HG02884 (cell line): Measurements from ENCODE around the gene EXOC3.
"Not testable (repeated sequence)": the region's sequence is repeated elsewhere in the genome, so short reads cannot be mapped to it uniquely, and the experiment has no call there.

Experiments
- ATAC-seq: cut with Tn5 transposase; IDR thresholded peaks from one replicate; pipeline ENCODE4 v1.9.1; 2021; ENCODE audit warnings: mild to moderate bottlenecking, moderate library complexity; ENCODE audit not compliant: unreplicated experiment

The EXOC3 gene

GRCh38 chr5:442335-443238 lies at the start of gene EXOC3:
Gene EXOC3, plus strand, starts transcription at chr5:443176. Its CDS starts 3,030 bp downstream, at chr5:446206.
- peak; percentile 81 for ATAC-seq

- ATAC-seq: no peak
Observed at GRCh38 chr5:393846-394275, 49.1 kb upstream of the EXOC3 start.

DNA sequence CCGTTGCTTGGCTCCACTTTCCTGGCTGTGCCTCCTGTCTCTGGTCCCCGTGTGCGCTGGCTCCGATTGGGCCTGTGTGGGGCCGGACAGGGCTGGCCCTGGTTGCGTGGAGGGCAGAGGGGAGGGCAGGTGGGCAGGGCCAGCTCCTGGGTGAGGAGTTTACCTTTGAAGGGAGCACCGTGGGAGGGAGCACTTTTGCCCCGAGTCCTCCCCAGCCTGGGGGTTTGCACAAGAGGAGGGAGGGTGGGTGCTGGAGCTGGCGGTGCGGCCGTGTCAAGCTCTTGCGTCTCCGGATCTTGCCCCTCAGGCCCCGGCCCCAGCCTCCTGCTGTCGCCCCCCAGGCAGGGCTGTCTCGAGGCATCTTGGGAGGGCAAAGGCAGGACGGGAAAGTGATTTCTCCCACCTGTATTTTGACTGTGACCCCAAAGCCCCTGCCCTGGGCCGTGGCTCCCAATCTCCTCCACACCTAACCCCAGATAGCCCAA lies 48.3 kb upstream of the EXOC3 start:
- no peak for ATAC-seq

DNA sequence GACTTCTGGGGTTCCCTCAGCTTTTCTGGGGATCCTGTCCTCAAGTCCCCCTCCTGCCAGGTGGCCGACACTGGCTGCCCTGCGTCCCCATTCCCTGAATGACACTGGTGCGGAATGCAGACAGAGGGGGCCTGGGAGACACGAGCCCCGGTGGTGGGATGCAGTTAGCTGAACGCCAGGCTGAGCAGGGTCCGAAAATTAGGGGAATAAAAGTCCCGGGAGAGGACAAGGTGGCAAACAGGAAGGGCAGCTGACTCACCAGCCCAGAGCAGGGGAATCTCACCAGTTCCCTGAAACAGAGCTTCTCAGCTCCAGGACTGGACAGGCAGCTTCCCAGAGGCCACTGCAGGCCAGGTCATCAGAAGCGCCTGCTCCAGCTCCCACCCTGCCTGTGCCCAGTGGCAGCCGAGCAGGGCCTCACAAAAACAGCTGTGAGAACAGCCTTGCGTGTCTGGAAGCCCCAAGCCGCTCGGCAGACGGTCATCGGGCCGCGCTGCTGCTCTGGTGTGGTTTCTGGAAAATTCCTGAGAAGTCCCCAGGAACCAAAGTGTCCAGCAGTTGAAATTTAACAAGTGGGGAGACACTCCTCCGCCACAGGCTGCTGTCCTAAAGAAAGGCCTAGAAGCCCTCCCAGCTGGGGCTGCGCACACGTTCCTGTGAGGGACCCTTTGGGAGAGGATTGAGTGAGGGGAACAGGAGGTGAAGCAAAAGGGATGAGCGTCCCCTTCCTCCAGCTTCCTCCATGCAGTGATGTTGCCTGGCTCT lies 47.6 kb upstream of the EXOC3 start:
- ATAC-seq: no peak

DNA sequence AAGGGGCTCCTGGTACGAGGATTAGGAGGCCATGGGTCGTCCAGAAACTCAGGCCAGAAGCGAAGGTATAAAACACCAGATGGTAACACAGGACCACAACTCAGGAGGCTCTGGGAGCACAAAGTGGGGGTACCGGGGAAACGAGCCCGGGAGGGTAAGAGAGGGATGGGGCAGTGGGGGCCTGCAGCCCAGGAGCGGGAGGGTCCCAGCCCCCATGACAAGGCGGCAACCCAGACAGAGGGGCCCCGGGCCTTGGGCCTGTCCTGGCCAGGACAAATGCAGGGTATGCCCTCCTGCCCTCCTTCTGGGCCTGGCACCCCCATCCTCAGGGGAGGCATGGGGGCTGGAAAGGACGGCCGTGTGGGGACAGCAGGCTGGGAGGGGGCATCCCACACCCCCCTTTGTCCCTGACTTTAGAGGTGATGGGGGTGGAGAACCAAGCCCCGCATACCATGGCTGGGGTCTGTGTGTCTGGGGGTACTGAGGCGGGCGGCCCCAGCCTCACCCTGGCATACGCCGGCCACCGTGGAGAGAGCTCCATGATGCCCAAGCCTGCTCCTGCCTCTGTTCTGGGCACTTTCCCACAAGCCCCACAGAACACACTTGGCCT lies 47.0 kb upstream of the EXOC3 start:
- no peak for ATAC-seq

DNA sequence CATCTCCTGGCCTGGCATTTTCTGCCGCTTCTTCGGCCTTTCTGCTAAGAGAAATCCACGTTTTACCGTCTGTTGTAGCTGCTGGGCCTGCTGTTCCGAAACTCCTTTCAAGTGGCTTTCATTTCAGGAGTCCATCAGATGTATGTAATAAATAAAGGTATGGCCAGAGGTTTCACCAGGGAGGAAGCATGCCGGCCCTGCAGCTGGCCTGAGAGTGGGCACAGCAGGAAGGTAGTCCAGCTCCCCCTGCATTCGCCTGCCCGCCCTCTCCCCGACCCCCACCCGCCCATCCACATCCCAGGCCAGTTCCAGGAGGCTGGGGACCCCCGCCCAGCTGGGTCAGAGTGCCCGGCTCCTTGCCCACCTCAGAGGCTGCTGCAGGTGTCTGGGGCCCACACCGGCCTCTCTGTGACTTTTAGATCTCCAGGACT lies 46.4 kb upstream of the EXOC3 start:
- no peak for ATAC-seq

- ATAC-seq: not testable (repeated sequence)
Observed at GRCh38 chr5:398141-398474, 44.9 kb upstream of the EXOC3 start.

- ATAC-seq: no peak
Observed at GRCh38 chr5:398475-399295, 44.3 kb upstream of the EXOC3 start.

DNA sequence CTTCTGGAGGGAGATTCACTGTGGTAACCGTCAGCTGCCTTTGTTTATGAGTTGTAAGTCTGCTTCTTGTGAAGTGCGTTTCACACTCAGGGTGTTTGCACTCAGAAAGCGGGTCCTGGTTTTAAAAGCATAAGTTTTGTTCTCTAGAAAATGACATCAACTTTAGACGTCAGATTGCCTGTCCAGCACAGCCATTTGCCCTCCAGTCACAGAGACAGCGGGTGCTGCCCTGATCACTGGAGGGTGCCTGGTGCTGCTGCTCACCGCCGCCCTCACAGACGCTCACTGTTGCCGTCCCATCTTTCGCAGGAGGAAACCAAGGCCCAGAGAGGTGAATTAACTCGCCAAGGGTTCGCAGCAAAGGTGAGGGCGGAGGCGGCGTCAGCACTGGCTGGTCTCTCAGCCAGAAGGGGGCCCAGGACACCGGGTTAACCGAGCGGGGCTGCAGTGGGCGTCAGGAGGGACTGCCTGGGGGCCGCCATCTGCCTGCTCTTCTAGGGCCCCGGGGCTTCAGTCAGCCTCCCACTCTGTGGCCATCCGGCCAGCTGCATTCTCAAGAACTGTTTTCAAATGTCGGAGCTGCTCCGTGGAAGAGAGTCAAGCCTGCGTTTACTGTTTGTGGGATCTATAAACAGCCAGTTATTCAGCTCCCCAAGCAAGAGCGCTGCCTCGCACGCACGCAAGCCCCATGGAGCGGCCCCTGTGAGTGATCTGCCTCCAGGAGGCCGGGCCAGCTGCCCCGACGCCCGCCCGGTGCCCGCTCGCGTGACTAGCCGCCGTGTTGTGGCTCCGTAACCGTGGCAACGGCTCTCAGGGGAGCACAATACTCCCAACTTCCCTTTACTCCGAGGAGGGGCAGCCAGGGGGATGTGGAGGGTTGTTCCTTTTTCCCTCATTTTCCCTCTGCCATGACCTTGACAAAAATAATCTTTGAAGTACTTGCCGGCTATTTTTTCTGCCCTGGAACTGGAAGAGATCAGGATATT lies 43.4 kb upstream of the EXOC3 start:
- peak; percentile 59 for ATAC-seq

- ATAC-seq: no peak
Observed at GRCh38 chr5:400282-401145, 42.5 kb upstream of the EXOC3 start.

DNA sequence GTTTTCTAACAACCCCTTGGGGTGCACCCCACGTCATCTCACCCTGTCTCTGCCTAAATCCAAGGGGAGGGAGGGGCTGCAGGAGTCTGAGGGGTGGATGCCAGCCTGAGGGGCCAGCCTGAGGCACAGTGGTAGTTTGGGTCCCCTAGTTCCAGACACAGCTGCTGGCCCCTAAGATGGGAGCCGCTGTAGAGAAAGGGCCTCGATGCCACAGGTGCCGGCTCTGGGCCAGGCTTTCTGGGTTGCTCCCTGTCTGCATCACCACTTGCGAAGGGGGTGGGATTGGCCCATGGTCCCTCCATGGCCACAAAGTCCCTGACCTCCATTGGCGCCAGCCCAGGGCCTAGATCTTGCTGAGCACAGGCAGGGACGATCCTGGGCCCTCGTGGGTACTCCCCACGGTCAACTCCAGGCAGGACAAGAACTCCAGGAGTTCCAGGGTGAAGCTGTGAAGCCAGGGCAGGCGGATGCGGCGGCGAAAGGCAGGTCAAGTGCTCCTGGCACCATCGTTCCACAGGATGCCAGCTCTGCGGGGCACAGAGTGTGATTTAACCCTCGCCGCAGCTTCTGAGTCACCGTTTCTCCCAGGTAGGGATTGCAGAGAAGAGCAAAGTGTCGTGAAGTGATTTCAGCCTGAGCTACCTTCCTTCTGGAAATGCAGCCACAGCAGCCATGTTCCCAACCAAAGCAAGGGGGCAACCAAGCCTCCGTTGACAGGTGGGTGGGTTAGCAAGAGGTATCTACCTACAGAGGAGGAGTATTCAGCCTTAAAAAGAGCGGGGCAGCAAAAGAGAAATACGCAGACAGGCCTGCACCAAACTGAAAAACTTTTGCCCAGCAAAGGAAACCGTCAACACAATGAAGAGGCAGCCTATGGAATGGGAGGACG lies 41.6 kb upstream of the EXOC3 start:
- ATAC-seq: no peak

DNA sequence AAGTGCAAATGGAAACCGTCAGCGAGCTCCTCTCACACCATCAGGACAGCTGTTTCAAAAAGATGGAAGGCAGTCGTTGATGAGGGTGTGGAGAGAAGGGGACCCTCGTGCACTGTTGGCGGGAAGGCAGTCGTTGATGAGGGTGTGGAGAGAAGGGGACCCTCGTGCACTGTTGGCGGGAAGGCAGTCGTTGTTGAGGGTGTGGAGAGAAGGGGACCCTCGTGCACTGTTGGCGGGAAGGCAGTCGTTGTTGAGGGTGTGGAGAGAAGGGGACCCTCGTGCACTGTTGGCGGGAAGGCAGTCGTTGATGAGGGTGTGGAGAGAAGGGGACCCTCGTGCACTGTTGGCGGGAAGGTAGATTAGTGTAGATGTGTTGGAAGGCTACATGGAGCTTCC lies 40.8 kb upstream of the EXOC3 start:
- not testable (repeated sequence) for ATAC-seq

GRCh38 chr5:402615-403359 lies 40.2 kb upstream of the EXOC3 start:
- ATAC-seq: peak; percentile 63

DNA sequence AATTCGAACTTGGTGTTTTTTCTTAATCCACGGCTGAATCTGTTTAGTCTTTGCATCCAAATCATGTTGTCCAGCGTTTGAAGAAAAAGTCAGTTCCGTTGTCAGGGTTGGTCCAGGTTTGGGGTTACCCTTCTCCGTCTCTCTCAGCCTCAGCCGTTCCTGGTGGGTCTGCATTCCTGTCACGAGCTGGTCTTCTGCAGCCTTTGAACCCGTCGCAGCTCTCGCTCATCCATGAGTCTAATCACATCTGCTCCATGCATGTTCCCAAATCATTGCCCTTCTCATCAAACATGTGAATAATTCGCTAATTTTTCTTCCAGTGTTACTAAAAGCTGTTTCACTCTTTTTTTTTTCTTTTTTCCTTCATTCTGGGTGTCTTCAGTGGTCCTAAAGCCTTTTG lies 39.0 kb upstream of the EXOC3 start:
- ATAC-seq: no peak

DNA sequence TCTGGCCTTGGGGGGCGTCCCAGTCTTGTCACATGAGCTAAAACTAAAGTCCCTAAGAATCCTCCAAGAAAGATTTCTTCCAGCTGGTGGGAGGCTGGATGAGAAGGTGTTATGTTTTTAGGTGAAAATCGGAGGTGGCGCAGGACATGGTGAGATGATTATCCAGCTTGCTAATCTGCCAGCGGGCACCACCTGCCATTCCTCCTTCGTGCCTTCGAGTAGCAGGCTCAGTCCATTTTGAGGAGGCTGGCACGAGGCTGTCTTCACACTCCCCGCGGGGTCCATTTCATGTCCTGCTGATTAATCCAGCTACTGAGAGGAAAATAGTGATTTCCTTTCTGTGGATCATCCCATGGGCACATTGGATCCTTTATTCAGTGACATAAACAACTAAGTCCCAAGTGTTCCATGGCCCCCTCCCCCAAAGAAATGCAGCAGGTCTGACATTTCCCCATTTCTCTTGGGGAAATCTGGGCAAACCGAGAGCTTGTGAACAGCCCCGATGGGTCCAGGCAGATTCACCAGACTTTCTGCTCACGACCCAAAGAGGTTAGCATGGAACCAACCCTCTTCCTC lies 38.2 kb upstream of the EXOC3 start:
- no peak for ATAC-seq

DNA sequence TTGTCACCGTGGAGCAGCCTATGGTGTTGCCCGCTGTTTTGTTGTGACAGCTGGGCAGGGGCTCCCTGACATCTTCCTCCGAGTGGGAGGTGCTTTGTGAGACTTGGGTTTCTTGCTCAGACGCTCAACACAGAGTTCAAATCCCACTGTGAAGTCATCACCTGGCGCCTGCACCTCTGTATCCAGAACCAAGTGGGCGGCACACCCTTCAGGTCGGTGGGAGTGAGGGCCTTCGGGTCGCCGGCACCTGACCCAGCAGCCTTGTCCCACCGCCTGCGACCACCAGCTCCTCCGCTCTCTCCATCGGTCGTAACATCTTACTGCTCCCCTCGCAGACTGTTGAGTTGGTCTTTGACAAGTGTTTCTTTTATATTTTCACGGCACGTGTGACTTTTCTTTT lies 37.6 kb upstream of the EXOC3 start:
- ATAC-seq: no peak
